SKM-1 treated with dmso at 0.1 percent for 144 hours (cell line): Measurements from ENCODE around the gene RFX4.

Experiments
- DNase-seq: peaks from one replicate; lab custom pipeline; 2025; ENCODE audit not compliant: unreplicated experiment; lab: John Stamatoyannopoulos, UW

RFX4 gene

GRCh38 chr12:106801167-106801708, 218.4 kb downstream of the RFX4 start:
- DNase-seq = no peak

- no peak for DNase-seq
Observed at GRCh38 chr12:106801830-106802533, 219.2 kb downstream of the RFX4 start.

GRCh38 chr12:106804668-106805067, 221.9 kb downstream of the RFX4 start:
- no peak for DNase-seq
